K562 (cell line): ENCODE data around the gene PACS2. TPM values are rescaled to one million over a fixed set of nuclear protein-coding genes. Genes with fewer than 3 reads are reported as not detected.

Experiments used
- DIDO1 ChIP-seq: fragments of 450-650 bp; IDR thresholded peaks from 2 replicates; pipeline ENCODE4 v1.6.1; 2016; ENCODE audit warnings: low read depth, missing biosample characterization, missing genetic modification characterization
- STAT5B ChIP-seq: fragments of 250-450 bp; sonication (Bioruptor Pico); IDR thresholded peaks from 2 replicates; pipeline ENCODE4 v1.8.0; 2021; ENCODE audit warnings: mild to moderate bottlenecking, inconsistent platforms
- ZBED1 ChIP-seq: IDR thresholded peaks from 2 replicates; pipeline ENCODE4 v1.6.1; 2014
- ZNF282 ChIP-seq: sonication (generic); formaldehyde crosslinking; IDR thresholded peaks from 2 replicates; pipeline ENCODE4 v1.8.1; 2023; ENCODE audit warnings: missing genetic modification reagents
- ZNF431 ChIP-seq: sonication (generic); formaldehyde crosslinking; IDR thresholded peaks from 2 replicates; pipeline ENCODE4 v1.8.0; 2022; ENCODE audit warnings: mild to moderate bottlenecking, missing genetic modification reagents
- polyA plus RNA-seq, 8 experiments: library from polyadenylated mRNA; depleted of rRNA in 4 of 8; stranded (reverse) in 5 of 8; unstranded in 3 of 8; fragments of >200 nt; fragmentation: Nextera tagmentation in 2 of 8; fragmentation: Illumina TruSeq in 1 of 8; extraction: Ambion mirVana in 2 of 8; extraction: Trizol in 1 of 8; gene quantifications; 2 replicates each; pipeline versions ENCODE4 v1.2.1 to v1.2.3, GENCODE V29; 2011 to 2014; ENCODE audit warnings: inconsistent platforms in 1 of 8, missing spikeins in 1 of 8
- total RNA-seq, 7 experiments: library from RNA; depleted of rRNA in 6 of 7; stranded (reverse); fragments of >200 nt in 6 of 7; fragmentation: Illumina TruSeq in 2 of 7; extraction: Trizol in 2 of 7; gene quantifications; 2 replicates each; pipeline versions ENCODE4 v1.2.1 to v1.2.3, GENCODE V29; 2011 to 2021; ENCODE audit warnings: low replicate concordance in 1 of 7
- TF ChIP-seq, protein P1 (sequence below): IDR thresholded peaks from 3 replicates; pipeline ENCODE4 v1.6.1; 2011; ENCODE audit warnings: borderline replicate concordance, mild to moderate bottlenecking, moderate library complexity; ENCODE audit not compliant: insufficient read length; ENCODE audit errors: extremely low read depth
- TF ChIP-seq, protein P2 (sequence below): conservative IDR thresholded peaks from 2 replicates; pipeline ENCODE4 v1.6.1; 2011; ENCODE audit warnings: low read depth, mild to moderate bottlenecking, low read length; ENCODE audit not compliant: control insufficient read depth

Gene PACS2
- total and polyA plus RNA-seq, 9 of the 15 experiments (the other 6 are each of a cell fraction or from before 2014, with no cell fraction given): 0.11 to 20.8 (median 9.9) TPM

DNA sequence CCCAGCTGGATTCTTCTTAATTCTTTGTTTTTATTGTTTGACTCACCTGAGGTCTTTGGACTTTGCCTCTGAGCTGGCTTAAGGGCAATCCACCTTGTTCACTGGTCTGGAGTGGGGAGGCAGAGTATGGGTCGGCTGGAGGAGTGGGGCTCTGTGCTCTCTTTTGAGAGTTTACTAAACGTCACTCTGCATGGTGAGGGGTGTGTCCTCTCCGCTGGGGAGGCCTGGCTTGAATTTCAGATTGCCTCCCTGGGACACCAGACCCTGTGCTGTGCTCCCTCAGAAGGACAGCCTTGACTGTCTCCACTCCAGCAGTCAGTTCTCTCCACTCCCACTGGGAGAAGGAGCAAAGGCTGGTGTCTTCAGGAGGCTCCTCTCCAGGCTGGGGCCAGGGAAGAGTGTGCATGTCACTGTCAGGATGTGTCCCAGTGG, 103.2 kb downstream of the PACS2 start (continued):
- TF ChIP-seq, protein P1, sequence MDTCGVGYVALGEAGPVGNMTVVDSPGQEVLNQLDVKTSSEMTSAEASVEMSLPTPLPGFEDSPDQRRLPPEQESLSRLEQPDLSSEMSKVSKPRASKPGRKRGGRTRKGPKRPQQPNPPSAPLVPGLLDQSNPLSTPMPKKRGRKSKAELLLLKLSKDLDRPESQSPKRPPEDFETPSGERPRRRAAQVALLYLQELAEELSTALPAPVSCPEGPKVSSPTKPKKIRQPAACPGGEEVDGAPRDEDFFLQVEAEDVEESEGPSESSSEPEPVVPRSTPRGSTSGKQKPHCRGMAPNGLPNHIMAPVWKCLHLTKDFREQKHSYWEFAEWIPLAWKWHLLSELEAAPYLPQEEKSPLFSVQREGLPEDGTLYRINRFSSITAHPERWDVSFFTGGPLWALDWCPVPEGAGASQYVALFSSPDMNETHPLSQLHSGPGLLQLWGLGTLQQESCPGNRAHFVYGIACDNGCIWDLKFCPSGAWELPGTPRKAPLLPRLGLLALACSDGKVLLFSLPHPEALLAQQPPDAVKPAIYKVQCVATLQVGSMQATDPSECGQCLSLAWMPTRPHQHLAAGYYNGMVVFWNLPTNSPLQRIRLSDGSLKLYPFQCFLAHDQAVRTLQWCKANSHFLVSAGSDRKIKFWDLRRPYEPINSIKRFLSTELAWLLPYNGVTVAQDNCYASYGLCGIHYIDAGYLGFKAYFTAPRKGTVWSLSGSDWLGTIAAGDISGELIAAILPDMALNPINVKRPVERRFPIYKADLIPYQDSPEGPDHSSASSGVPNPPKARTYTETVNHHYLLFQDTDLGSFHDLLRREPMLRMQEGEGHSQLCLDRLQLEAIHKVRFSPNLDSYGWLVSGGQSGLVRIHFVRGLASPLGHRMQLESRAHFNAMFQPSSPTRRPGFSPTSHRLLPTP: no peak
- TF ChIP-seq, protein P2, sequence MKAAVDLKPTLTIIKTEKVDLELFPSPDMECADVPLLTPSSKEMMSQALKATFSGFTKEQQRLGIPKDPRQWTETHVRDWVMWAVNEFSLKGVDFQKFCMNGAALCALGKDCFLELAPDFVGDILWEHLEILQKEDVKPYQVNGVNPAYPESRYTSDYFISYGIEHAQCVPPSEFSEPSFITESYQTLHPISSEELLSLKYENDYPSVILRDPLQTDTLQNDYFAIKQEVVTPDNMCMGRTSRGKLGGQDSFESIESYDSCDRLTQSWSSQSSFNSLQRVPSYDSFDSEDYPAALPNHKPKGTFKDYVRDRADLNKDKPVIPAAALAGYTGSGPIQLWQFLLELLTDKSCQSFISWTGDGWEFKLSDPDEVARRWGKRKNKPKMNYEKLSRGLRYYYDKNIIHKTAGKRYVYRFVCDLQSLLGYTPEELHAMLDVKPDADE: no peak
- TF ChIP-seq ZBED1 (no peak), DIDO1 (no peak), ZNF431 (CRISPR knock-in tag) (no peak), ZNF282 (CRISPR knock-in tag) (no peak), STAT5B (no peak)
